Adrenal gland (tissue), 5 donors: ENCODE results near the gene HMHB1.

Experiments
- POLR2A ChIP-seq, 2 donors: fragments of 450-650 bp; IDR thresholded peaks; one replicate each; pipeline ENCODE4 v1.6.1; 2017; ENCODE audit warnings: antibody characterized with exemption in 2 of 2, mild to moderate bottlenecking in 2 of 2, moderate library complexity in 1 of 2
- TF ChIP-seq, protein P1 (sequence below), 6 experiments: fragments of 450-650 bp in 4 of 6; fragments of 200-600 bp in 2 of 6; sonication (generic) in 1 of 6; IDR thresholded peaks; 1 replicate in 5 of 6; 2 replicates in 1 of 6; pipeline versions ENCODE4 v1.5.1 to v1.8.0; 2016 to 2021; ENCODE audit warnings: antibody characterized with exemption in 6 of 6, mild to moderate bottlenecking in 2 of 6, moderate library complexity in 1 of 6
- donor health status: DM: no; HTN: no; CAD: no.

DNA sequence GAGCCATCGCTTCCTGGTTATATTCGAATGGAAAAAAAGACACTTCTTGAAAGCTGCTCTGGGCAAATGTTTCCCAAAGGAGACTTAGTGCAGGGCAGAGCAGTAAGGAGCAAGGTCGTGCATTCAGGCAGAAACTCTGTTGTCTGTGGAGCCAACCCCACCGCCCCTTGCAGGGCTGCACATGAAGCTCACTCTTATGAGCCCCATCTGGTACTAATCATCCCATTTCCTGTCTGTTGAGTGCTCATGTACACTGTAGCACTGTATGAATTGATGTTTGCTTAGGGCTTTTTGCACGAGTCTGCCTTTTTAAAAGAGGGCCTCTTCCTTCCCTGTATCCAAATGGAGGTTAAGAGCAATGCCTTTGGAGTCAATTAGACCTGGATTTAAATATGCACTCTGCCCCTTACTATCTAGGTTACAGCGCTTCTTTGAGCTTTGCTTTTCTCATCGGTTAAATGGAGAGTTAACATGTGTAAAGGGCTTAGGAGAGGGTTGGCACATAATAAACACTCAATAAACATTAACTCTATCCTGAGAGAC lies 25.4 kb downstream of the HMHB1 start:
- TF ChIP-seq, protein P1, sequence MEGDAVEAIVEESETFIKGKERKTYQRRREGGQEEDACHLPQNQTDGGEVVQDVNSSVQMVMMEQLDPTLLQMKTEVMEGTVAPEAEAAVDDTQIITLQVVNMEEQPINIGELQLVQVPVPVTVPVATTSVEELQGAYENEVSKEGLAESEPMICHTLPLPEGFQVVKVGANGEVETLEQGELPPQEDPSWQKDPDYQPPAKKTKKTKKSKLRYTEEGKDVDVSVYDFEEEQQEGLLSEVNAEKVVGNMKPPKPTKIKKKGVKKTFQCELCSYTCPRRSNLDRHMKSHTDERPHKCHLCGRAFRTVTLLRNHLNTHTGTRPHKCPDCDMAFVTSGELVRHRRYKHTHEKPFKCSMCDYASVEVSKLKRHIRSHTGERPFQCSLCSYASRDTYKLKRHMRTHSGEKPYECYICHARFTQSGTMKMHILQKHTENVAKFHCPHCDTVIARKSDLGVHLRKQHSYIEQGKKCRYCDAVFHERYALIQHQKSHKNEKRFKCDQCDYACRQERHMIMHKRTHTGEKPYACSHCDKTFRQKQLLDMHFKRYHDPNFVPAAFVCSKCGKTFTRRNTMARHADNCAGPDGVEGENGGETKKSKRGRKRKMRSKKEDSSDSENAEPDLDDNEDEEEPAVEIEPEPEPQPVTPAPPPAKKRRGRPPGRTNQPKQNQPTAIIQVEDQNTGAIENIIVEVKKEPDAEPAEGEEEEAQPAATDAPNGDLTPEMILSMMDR (IDR thresholded peaks at IDR 0.05), result no peak
- no peak for TF ChIP-seq POLR2A (IDR thresholded peaks at IDR 0.05)
